Lower leg skin (tissue), 4 donors: Measurements from ENCODE around the gene UTF1. TPM values are rescaled to one million over a fixed set of nuclear protein-coding genes. Genes with fewer than 3 reads are reported as not detected.

ENCODE experiments used
- DNase-seq, 2 donors: peaks; one replicate each; pipeline ENCODE4 v3.0.0-alpha.2; 2019; ENCODE audit warnings: low spot score in 2 of 2
- H3K4me3 ChIP-seq: fragments of 200-600 bp; sonication (generic); 2 replicates; pipeline ENCODE4 v1.5.1; 2017; ENCODE audit warnings: mild to moderate bottlenecking, low read depth; ENCODE audit not compliant: poor library complexity, severe bottlenecking
- POLR2A ChIP-seq, 2 donors: fragments of 450-650 bp; IDR thresholded peaks; one replicate each; pipeline ENCODE4 v1.6.1; 2016 to 2017; ENCODE audit warnings: antibody characterized with exemption in 2 of 2, mild to moderate bottlenecking in 1 of 2, moderate library complexity in 1 of 2
- WGBS, 2 donors: methylation state at CpG; one replicate each; pipeline ENCODE4 v1.1.5; 2018; 5-methylcytosine and 5-hydroxymethylcytosine counted together
- intact Hi-C: fragments of 100-400 bp; cut with DNase I; formaldehyde crosslinking; loops from one replicate; pipeline ENCODE4 v1.15.0; 2023; ENCODE audit warnings: low total_unique reads
- total RNA-seq, 4 donors: library from RNA; depleted of rRNA; stranded (reverse); fragments of >200 nt; gene quantifications; one replicate each; pipeline ENCODE4 v1.1.0, GENCODE V29; 2016
- TF ChIP-seq, protein P1 (sequence below), 3 donors: fragments of 450-650 bp; IDR thresholded peaks; one replicate each; pipeline ENCODE4 v1.5.1; 2016; ENCODE audit warnings: antibody characterized with exemption in 3 of 3, mild to moderate bottlenecking in 3 of 3, moderate library complexity in 2 of 3

Gene UTF1
- total RNA-seq, 4 donors from 2014 or later = not detected

DNA sequence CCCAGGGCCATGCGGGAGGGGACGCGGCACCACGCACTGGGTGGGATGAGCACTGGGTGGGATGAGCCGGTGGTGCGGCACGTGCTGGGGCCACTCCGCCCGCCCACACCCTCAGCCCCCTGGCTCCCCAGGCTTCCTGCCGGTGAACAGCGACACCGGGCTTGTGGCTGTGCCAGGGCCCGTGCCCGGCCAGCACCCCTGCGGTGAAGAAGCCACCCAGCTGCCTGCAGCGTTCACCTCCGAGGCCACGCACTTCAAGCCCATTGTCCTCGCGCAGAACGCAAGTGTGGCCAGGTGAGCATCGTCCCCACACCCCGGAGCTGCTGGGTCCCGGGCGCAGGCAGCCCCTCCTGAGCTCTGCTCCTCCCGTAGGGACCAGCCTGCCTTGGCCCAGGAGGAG, 31.8 kb upstream of the UTF1 start:
- TF ChIP-seq, protein P1, sequence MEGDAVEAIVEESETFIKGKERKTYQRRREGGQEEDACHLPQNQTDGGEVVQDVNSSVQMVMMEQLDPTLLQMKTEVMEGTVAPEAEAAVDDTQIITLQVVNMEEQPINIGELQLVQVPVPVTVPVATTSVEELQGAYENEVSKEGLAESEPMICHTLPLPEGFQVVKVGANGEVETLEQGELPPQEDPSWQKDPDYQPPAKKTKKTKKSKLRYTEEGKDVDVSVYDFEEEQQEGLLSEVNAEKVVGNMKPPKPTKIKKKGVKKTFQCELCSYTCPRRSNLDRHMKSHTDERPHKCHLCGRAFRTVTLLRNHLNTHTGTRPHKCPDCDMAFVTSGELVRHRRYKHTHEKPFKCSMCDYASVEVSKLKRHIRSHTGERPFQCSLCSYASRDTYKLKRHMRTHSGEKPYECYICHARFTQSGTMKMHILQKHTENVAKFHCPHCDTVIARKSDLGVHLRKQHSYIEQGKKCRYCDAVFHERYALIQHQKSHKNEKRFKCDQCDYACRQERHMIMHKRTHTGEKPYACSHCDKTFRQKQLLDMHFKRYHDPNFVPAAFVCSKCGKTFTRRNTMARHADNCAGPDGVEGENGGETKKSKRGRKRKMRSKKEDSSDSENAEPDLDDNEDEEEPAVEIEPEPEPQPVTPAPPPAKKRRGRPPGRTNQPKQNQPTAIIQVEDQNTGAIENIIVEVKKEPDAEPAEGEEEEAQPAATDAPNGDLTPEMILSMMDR (IDR thresholded peaks at IDR 0.05) = no peak
- no peak for TF ChIP-seq POLR2A (IDR thresholded peaks at IDR 0.05)
- intact Hi-C loops = no loop called here
- H3K4me3 ChIP-seq = no peak overlapping the region
- DNase-seq = no peak
- WGBS, 2 donors = 81% methylated on average over 12 to 19 of the region's 26 CpGs

DNA sequence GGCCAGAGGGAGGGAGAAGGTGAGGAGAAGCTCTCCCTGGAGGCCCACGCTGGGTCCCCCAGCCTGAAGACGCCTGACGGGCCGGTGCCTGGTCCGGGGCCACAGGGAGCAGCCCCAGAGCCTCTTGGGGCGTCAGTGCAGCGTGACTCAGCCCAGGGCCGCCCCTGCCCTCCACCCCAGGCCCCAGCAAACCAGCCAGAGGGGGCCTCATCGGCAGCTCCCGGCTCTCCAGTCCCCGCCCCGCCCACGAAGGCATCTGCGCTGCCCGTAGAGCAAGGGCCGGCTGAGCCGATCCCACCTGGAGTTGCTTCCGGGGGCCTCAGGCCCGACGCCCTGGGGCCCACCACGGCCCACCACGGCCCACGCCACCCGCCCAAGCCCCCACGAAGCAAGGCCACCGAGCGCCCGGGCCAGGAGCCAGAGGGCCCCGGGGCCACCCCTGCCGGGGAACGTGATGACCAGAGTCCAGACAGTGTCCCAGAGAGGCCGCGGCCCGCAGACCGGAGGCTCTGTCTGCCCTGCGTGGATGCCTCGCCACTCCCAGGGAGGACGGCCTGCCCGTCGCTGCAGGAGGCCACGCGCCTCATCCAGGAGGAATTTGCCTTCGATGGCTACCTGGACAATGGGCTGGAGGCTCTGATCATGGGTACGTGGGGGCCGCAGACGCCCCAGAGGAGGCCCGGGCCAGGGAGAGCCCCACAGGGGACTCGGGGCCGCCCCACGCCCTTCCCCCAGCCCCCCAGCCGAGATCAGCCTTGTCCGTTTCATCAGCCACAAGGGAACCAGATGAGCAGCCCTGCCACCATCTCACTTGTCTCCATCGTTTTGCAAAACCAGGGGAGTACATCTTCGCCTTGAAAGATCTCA, 31.2 kb upstream of the UTF1 start:
- 83 to 92% methylated on average over 25 to 48 of the region's 54 CpGs for WGBS, 2 donors
- no peak for DNase-seq
- no peak overlapping the region for H3K4me3 ChIP-seq
- intact Hi-C loops = no loop called here
- TF ChIP-seq POLR2A (IDR thresholded peaks at IDR 0.05) = no peak
- TF ChIP-seq, protein P1 (IDR thresholded peaks at IDR 0.05) = no peak

DNA sequence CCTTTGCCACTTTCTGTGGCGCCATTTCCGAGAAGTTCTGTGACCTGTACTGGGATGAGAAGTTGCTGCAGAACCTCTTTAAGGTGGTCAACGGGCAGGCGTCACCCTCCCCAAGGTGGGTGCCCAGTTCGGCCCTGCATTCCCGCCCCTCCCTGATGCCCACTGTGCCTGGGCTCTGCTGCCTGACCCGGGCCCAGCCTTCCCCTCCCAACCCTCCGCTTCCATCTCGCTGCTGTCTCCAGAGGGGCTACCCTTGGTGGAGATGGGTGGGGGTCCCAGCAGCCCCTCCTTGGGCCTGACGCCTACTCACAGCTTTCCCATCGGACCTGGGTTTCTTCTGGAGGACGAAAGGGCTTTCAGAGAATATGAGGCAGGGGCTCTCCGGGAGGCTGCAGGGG, 30.5 kb upstream of the UTF1 start:
- TF ChIP-seq, protein P1 (IDR thresholded peaks at IDR 0.05) = no peak
- no peak for TF ChIP-seq POLR2A (IDR thresholded peaks at IDR 0.05)
- 81 to 83% methylated on average over 13 of the region's 13 CpGs for WGBS, 2 donors
- no peak for DNase-seq
- no peak overlapping the region for H3K4me3 ChIP-seq
- intact Hi-C loops = no loop called here

DNA sequence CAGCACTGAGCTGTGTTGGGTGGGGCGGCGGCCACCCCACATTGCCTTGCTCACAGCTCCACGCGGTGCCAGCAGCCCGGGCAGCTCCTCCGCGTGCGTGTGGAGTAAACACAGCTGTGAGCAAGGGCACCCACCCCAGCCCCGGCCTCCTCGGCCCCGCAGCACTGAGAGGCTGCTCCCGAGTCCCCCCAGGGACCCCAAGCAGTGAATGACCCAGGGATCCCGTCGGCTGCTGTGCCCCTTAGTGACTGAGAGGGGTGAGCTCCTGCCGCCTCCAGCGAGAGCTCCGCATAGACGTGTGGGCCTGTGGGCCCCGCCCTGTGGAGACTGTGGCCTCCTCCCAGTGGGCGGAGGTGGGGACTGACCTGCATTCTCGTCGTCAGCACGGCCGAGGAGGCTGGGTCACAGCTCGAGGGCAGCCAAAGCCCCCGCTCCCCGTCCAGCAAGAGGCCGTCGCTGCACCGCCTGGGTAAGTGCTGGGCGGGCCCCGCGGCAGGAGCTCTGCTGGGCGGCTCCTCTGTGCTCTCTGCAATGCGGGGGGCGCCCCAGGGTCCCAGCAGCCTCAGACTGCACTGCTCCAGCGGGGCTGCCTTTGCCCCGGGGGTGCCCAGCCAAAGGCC, 29.9 kb upstream of the UTF1 start:
- no peak for TF ChIP-seq POLR2A (IDR thresholded peaks at IDR 0.05)
- TF ChIP-seq, protein P1 (IDR thresholded peaks at IDR 0.05) = no peak
- DNase-seq = no peak
- intact Hi-C loops = no loop called here
- no peak overlapping the region for H3K4me3 ChIP-seq
- WGBS, 2 donors = 44 to 58% methylated on average over 14 to 18 of the region's 38 CpGs

DNA sequence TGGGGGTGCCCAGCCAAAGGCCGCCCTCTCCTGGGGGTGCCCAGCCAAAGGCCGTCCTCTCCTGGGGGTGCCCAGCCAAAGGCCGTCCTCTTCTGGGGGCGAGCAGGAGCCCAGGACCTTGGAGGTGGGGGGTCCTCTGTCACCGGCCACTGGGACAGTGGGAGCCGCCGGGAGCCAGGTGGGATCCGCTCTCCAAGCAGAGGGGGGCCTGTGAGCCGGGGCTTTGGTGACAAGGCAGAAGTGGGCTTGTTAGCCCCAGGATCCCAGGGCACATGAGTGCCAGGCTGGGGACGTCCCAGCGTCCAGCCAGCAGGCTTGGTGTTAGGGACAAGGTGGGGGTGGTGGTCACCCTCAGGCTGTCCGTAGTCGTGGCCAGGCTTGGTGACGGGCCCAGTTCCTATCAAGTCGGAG, 29.4 kb upstream of the UTF1 start:
- TF ChIP-seq POLR2A (IDR thresholded peaks at IDR 0.05) = no peak
- TF ChIP-seq, protein P1 (IDR thresholded peaks at IDR 0.05) = no peak
- WGBS, 2 donors = 57% methylated on average over 12 to 13 of the region's 15 CpGs
- no peak overlapping the region for H3K4me3 ChIP-seq
- intact Hi-C loops = no loop called here
- DNase-seq = no peak
